ENCODE measurements around the gene HEPHL1. TPM values are rescaled to one million over a fixed set of nuclear protein-coding genes. Genes with fewer than 3 reads are reported as not detected.

Gene HEPHL1
- total RNA-seq, 1 donor from 2014 or later = not detected

GRCh38 chr11:94131047-94131717 lies 110.0 kb downstream of the HEPHL1 start:
- Histone ChIP-seq H3K79me2 (ENCODE audit: insufficient read depth, low read length) (peaks cover 77% of the 10 kb centered on the region), H3K4me1 (ENCODE audit: insufficient read depth, low read length) (peaks cover 65% of the 10 kb centered on the region), H3K36me3 (ENCODE audit: insufficient read depth, low read length) (no peaks in the 10 kb centered on the region), H2AFZ (ENCODE audit: low read depth, low read length) (no peak overlapping the region), H3K27me3 (ENCODE audit: insufficient read depth, low read length) (no peaks in the 10 kb centered on the region), H3K27ac (ENCODE audit: low read depth, low read length) (peak overlapping the region; percentile 93), H3K9ac (ENCODE audit: low read length) (peak overlapping the region; percentile 96), H3K9me3 (ENCODE audit: insufficient read depth, low read depth, low read length) (no peaks in the 10 kb centered on the region), H3K4me2 (ENCODE audit: low read length) (peak overlapping the region; percentile 95), H4K20me1 (ENCODE audit: insufficient read depth, low read length) (peaks cover 34% of the 10 kb centered on the region), H3K4me3 (ENCODE audit: insufficient read depth, low read depth, low read length) (peak overlapping the region; percentile 99)
- no peak for TF ChIP-seq CTCF (IDR thresholded peaks at IDR 0.05; ENCODE audit: insufficient read depth, low read depth, low read length)
- TF ChIP-seq EZH2 (IDR thresholded peaks at IDR 0.05; ENCODE audit: insufficient read depth, low read length) = no peak
- DNase-seq (ENCODE audit: low read depth) (no peak), FAIRE-seq (no peak)
- Mint-ChIP-seq H3K4me3 (ENCODE audit: unreplicated experiment) (no peak overlapping the region), H3K4me1 (ENCODE audit: low read depth, unreplicated experiment) (peaks cover 38% of the 10 kb centered on the region), H3K27ac (ENCODE audit: unreplicated experiment) (no peak overlapping the region), H3K9me3 (ENCODE audit: unreplicated experiment) (no peaks in the 10 kb centered on the region), H3K27me3 (ENCODE audit: low read depth, unreplicated experiment) (no peaks in the 10 kb centered on the region), H3K36me3 (ENCODE audit: low read depth, unreplicated experiment) (no peaks in the 10 kb centered on the region)

- Histone ChIP-seq H3K4me2 (ENCODE audit: low read length) (peak overlapping the region; percentile 95), H3K4me1 (ENCODE audit: insufficient read depth, low read length) (peaks cover 66% of the 10 kb centered on the region), H3K36me3 (ENCODE audit: insufficient read depth, low read length) (no peaks in the 10 kb centered on the region), H3K9ac (ENCODE audit: low read length) (peak overlapping the region; percentile 96), H3K79me2 (ENCODE audit: insufficient read depth, low read length) (peaks cover 77% of the 10 kb centered on the region), H4K20me1 (ENCODE audit: insufficient read depth, low read length) (peaks cover 34% of the 10 kb centered on the region), H3K27ac (ENCODE audit: low read depth, low read length) (peak overlapping the region; percentile 37), H3K9me3 (ENCODE audit: insufficient read depth, low read depth, low read length) (no peaks in the 10 kb centered on the region), H3K4me3 (ENCODE audit: insufficient read depth, low read depth, low read length) (peak overlapping the region; percentile 99), H3K27me3 (ENCODE audit: insufficient read depth, low read length) (no peaks in the 10 kb centered on the region), H2AFZ (ENCODE audit: low read depth, low read length) (no peak overlapping the region)
- H3K27ac Mint-ChIP-seq (ENCODE audit: unreplicated experiment) = no peak overlapping the region
- FAIRE-seq (no peak), DNase-seq (ENCODE audit: low read depth) (no peak)
- H3K36me3 Mint-ChIP-seq (ENCODE audit: low read depth, unreplicated experiment) = no peaks in the 10 kb centered on the region
- no peak overlapping the region for H3K4me3 Mint-ChIP-seq (ENCODE audit: unreplicated experiment)
- H3K4me1 Mint-ChIP-seq (ENCODE audit: low read depth, unreplicated experiment) = peaks cover 43% of the 10 kb centered on the region
- TF ChIP-seq CTCF (IDR thresholded peaks at IDR 0.05; ENCODE audit: insufficient read depth, low read depth, low read length) = no peak
- TF ChIP-seq EZH2 (IDR thresholded peaks at IDR 0.05; ENCODE audit: insufficient read depth, low read length) = no peak
- H3K27me3 Mint-ChIP-seq (ENCODE audit: low read depth, unreplicated experiment) = no peaks in the 10 kb centered on the region
- peaks cover under 1% of the 10 kb centered on the region for H3K9me3 Mint-ChIP-seq (ENCODE audit: unreplicated experiment)
Measured at GRCh38 chr11:94131718-94132115, 110.6 kb downstream of the HEPHL1 start.

- no peak for FAIRE-seq
- Histone ChIP-seq H3K9me3 (ENCODE audit: insufficient read depth, low read depth, low read length) (no peaks in the 10 kb centered on the region), H3K9ac (ENCODE audit: low read length) (peak overlapping the region; percentile 18), H3K4me1 (ENCODE audit: insufficient read depth, low read length) (peaks cover 70% of the 10 kb centered on the region), H2AFZ (ENCODE audit: low read depth, low read length) (no peak overlapping the region), H3K4me3 (ENCODE audit: insufficient read depth, low read depth, low read length) (no peak overlapping the region), H3K36me3 (ENCODE audit: insufficient read depth, low read length) (no peaks in the 10 kb centered on the region), H4K20me1 (ENCODE audit: insufficient read depth, low read length) (peaks cover 34% of the 10 kb centered on the region), H3K4me2 (ENCODE audit: low read length) (peak overlapping the region; percentile 95), H3K79me2 (ENCODE audit: insufficient read depth, low read length) (peaks cover 77% of the 10 kb centered on the region), H3K27me3 (ENCODE audit: insufficient read depth, low read length) (no peaks in the 10 kb centered on the region), H3K27ac (ENCODE audit: low read depth, low read length) (peak overlapping the region; percentile 37)
- H3K27me3 Mint-ChIP-seq (ENCODE audit: low read depth, unreplicated experiment) = no peaks in the 10 kb centered on the region
- no peak overlapping the region for H3K27ac Mint-ChIP-seq (ENCODE audit: unreplicated experiment)
- no peak overlapping the region for H3K4me3 Mint-ChIP-seq (ENCODE audit: unreplicated experiment)
- peak; percentile 89 for DNase-seq (ENCODE audit: low read depth)
- TF ChIP-seq EZH2 (IDR thresholded peaks at IDR 0.05; ENCODE audit: insufficient read depth, low read length) (no peak), CTCF (IDR thresholded peaks at IDR 0.05; ENCODE audit: insufficient read depth, low read depth, low read length) (no peak)
- no peaks in the 10 kb centered on the region for H3K36me3 Mint-ChIP-seq (ENCODE audit: low read depth, unreplicated experiment)
- peaks cover 46% of the 10 kb centered on the region for H3K4me1 Mint-ChIP-seq (ENCODE audit: low read depth, unreplicated experiment)
- H3K9me3 Mint-ChIP-seq (ENCODE audit: unreplicated experiment) = peaks cover 2% of the 10 kb centered on the region
Measured at GRCh38 chr11:94132152-94132558, 111.0 kb downstream of the HEPHL1 start.
